Measurements from ENCODE around the gene CYSRT1.

DNA sequence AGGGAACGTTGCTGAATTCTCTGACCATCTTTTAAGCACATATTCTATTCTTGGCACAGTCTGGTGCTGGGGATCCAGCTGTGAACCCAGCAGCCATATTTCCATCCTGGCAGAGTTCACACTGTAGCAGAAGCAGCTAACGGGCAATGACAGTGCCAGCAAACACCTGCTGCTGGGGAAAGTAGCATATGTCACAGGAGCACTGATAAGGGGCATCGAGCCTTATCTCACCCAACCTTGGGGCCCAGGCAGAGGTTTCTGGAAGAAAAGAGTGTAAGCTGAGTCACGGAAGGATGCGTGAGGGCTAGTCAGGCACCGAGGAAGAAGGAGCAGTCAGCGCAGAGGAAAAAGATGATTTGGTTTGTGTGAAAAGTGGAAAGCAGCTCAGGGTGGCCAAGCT, 18.4 kb upstream of the CYSRT1 start:
- TF ChIP-seq, protein P1, sequence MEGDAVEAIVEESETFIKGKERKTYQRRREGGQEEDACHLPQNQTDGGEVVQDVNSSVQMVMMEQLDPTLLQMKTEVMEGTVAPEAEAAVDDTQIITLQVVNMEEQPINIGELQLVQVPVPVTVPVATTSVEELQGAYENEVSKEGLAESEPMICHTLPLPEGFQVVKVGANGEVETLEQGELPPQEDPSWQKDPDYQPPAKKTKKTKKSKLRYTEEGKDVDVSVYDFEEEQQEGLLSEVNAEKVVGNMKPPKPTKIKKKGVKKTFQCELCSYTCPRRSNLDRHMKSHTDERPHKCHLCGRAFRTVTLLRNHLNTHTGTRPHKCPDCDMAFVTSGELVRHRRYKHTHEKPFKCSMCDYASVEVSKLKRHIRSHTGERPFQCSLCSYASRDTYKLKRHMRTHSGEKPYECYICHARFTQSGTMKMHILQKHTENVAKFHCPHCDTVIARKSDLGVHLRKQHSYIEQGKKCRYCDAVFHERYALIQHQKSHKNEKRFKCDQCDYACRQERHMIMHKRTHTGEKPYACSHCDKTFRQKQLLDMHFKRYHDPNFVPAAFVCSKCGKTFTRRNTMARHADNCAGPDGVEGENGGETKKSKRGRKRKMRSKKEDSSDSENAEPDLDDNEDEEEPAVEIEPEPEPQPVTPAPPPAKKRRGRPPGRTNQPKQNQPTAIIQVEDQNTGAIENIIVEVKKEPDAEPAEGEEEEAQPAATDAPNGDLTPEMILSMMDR (conservative IDR thresholded peaks at IDR 0.05 in 1 of 2, IDR thresholded peaks at IDR 0.05 in 1 of 2; ENCODE audit: low read depth in 1 of 2, low read length in 2 of 2) = no peak
- TF ChIP-seq EZH2 (IDR thresholded peaks at IDR 0.05; ENCODE audit: low read length, missing control alignments) = no peak

Data from fibroblast of lung (primary cell).